ENCODE results near the gene PRDX1.

DNA sequence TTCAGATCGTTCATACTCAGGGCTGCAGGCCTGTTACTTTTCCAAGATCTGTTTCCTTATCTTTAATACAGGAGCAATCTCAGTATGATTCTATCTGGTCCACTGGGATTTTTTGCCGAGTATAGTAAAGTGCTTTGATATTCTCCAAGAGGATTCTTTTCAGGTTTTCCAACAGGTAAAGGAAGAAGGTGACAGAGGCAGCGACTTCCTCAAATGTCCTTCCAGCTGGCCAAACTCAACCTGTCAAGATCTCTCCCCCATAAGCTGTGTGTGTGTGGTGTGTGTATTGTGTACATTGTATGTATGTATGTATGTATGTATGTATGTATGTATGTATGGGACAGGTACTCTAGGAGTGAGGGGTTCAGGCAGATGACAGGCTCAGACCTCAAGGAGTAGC, 30.0 kb upstream of the PRDX1 start:
- TF ChIP-seq, protein P1, sequence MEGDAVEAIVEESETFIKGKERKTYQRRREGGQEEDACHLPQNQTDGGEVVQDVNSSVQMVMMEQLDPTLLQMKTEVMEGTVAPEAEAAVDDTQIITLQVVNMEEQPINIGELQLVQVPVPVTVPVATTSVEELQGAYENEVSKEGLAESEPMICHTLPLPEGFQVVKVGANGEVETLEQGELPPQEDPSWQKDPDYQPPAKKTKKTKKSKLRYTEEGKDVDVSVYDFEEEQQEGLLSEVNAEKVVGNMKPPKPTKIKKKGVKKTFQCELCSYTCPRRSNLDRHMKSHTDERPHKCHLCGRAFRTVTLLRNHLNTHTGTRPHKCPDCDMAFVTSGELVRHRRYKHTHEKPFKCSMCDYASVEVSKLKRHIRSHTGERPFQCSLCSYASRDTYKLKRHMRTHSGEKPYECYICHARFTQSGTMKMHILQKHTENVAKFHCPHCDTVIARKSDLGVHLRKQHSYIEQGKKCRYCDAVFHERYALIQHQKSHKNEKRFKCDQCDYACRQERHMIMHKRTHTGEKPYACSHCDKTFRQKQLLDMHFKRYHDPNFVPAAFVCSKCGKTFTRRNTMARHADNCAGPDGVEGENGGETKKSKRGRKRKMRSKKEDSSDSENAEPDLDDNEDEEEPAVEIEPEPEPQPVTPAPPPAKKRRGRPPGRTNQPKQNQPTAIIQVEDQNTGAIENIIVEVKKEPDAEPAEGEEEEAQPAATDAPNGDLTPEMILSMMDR (IDR thresholded peaks at IDR 0.05; ENCODE audit: borderline replicate concordance, extremely low read depth, low read length, poor library complexity, severe bottlenecking), result no peak
- no peak for TF ChIP-seq EZH2 (IDR thresholded peaks at IDR 0.05; ENCODE audit: borderline replicate concordance, low read depth, low read length, severe bottlenecking)

Data from DND-41 (cell line).